ENCODE measurements around the gene PHRF1. TPM values are rescaled to one million over a fixed set of nuclear protein-coding genes. Genes with fewer than 3 reads are reported as not detected.

Gene PHRF1
- total and polyA plus RNA-seq, 9 of the 15 experiments (the other 6 are each of a cell fraction or from before 2014, with no cell fraction given): 0.07 to 37.2 (median 7.7) TPM

DNA sequence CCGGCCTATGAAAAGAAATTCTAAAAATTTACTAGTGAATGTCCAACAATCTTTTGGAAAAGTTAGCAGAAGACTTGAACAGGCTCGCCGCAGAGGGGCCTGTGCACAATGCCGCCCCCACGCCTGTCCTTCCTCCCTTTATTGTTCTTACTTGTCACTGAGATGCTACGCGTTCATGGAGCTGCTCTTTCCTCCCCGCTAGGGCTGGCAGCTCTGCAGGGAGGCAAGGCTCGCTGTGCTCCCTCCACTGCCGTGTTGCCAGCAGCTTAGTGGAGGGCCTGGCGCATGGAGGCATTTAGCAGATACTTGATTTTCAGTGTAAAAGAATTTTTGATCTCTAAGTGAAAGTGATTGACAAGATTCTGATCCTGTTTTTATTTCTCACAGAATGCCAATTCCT is 14.7 kb downstream of the PHRF1 start:
- 85% methylated on average over 11 of the region's 11 CpGs for WGBS (ENCODE audit: insufficient coverage, low coverage, missing lambda C conversion rate)
- POLR2A ChIA-PET: interaction anchor here (1.1 to 1.2 kb wide), 2 partner anchors 10 to 13 kb away, joined by 4 to 6 read pairs; no protein-coding TSS in a partner anchor

DNA sequence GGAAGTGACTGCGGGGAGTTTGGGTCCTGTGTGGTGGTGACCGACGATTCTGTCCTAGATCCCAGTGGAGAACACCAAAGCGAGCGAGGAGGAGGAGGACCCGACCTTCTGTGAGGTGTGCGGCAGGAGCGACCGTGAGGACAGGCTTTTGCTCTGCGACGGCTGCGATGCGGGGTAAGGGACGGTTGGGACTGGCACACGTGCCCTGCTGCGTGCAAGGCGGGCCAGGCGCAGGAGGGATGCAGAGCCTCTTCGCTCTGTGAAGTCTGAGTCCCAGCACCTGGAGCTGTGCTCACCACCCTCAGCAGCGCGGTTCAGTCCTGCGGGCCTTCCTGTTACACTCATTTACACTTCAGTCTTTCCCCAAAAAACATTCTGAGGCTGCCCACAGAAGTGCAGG is 16.2 kb downstream of the PHRF1 start:
- Histone ChIP-seq H3K9me1 (ENCODE audit: control insufficient read depth, insufficient read depth, low read length) (no peaks in the 10 kb centered on the region), H3K79me2 (ENCODE audit: control insufficient read depth, insufficient read depth, low read length) (peaks cover 20% of the 10 kb centered on the region), H3K27me3 (ENCODE audit: control insufficient read depth in 2 of 2, insufficient read depth in 2 of 2, low read length in 2 of 2) (no peaks in the 10 kb centered on the region), H3K27ac (ENCODE audit: extremely low read depth, low read depth, low read length) (no peak overlapping the region), H3K36me3 (ENCODE audit: control insufficient read depth, insufficient read depth, low read length) (peaks cover 96% of the 10 kb centered on the region), H4K20me1 (replicated peaks; ENCODE audit: control insufficient read depth, insufficient read depth, low read length) (no peaks in the 10 kb centered on the region; the same call in 1 of the 2 replicates), H3K4me2 (ENCODE audit: insufficient read depth, low read length) (no peak overlapping the region), H3K4me1 (replicated peaks in 1 of 2; ENCODE audit: control insufficient read depth in 2 of 2, insufficient read depth in 2 of 2, low read length in 2 of 2) (peaks cover 3 to 25% of the 10 kb centered on the region in 2 experiments; a peak in 4 of 5 replicates), H2AFZ (ENCODE audit: low read depth, low read length) (no peak overlapping the region), H3K9ac (ENCODE audit: insufficient read depth in 1 of 2, low read depth in 2 of 2, low read length in 2 of 2) (peak overlapping the region in 1 of 2 experiments; percentile 4; a peak in 1 of 4 replicates), H3K9me3 (replicated peaks; ENCODE audit: control insufficient read depth, insufficient read depth, low read depth, low read length) (no peaks in the 10 kb centered on the region), H3K4me3 (no peak overlapping the region)
- POLR2A ChIA-PET: interaction anchor here (1.0 kb wide), 1 partner anchor 22 kb away, joined by 3 read pairs; no protein-coding TSS in a partner anchor
- CTCF ChIA-PET (ENCODE audit: low intra/inter-chr PET ratio): no interaction called here
- DNase-seq (ENCODE audit: extremely low read depth in 1 of 4, low spot score in 3 of 4) (no peak), ATAC-seq (no peak), FAIRE-seq (no peak)
- intact Hi-C loops (cut with micrococcal nuclease): no loop called here
- WGBS (ENCODE audit: insufficient coverage, low coverage, missing lambda C conversion rate): 97% methylated on average over 21 of the region's 22 CpGs
- in situ Hi-C loops (cut with MboI): no loop called here
- no TSS peak for BruUV-seq (replicated peaks)
- TF ChIP-seq MAFK (IDR thresholded peaks at IDR 0.05; ENCODE audit: low read length): no peak
- no peak for TF ChIP-seq ZNF668 (CRISPR knock-in tag; IDR thresholded peaks at IDR 0.05)
- TF ChIP-seq, protein P1, sequence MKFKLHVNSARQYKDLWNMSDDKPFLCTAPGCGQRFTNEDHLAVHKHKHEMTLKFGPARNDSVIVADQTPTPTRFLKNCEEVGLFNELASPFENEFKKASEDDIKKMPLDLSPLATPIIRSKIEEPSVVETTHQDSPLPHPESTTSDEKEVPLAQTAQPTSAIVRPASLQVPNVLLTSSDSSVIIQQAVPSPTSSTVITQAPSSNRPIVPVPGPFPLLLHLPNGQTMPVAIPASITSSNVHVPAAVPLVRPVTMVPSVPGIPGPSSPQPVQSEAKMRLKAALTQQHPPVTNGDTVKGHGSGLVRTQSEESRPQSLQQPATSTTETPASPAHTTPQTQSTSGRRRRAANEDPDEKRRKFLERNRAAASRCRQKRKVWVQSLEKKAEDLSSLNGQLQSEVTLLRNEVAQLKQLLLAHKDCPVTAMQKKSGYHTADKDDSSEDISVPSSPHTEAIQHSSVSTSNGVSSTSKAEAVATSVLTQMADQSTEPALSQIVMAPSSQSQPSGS (CRISPR knock-in tag; IDR thresholded peaks at IDR 0.05): no peak
- TF ChIP-seq XRCC3 (IDR thresholded peaks at IDR 0.05): no peak
- no peak for TF ChIP-seq ZEB2 (IDR thresholded peaks at IDR 0.05)
- TF ChIP-seq RFX1 (IDR thresholded peaks at IDR 0.05): no peak
- no peak for TF ChIP-seq NFRKB (IDR thresholded peaks at IDR 0.05; ENCODE audit: low read depth)
- no peak for TF ChIP-seq SMAD3 (CRISPR knock-in tag; conservative IDR thresholded peaks at IDR 0.05)
- no peak for TF ChIP-seq ZNF263 (CRISPR knock-in tag; IDR thresholded peaks at IDR 0.05; ENCODE audit: borderline replicate concordance)
- TF ChIP-seq NEUROD1 (IDR thresholded peaks at IDR 0.05; ENCODE audit: borderline replicate concordance, low read depth, low read length, partially characterized antibody): no peak
- no peak for TF ChIP-seq FOXK2 (conservative IDR thresholded peaks at IDR 0.05 in 1 of 2, IDR thresholded peaks at IDR 0.05 in 1 of 2; ENCODE audit: low read depth in 2 of 2)
- no peak for TF ChIP-seq RBM39 (optimal IDR thresholded peaks at IDR 0.05; ENCODE audit: low read depth, low read length)
- no peak for TF ChIP-seq PYGO2 (tag; IDR thresholded peaks at IDR 0.05)
- TF ChIP-seq JUND (IDR thresholded peaks at IDR 0.05; ENCODE audit: borderline replicate concordance, low read depth, low read length): no peak
- no peak for TF ChIP-seq JUND (tag; IDR thresholded peaks at IDR 0.05; ENCODE audit: borderline replicate concordance, low read depth, low read length)
- no peak for TF ChIP-seq CSDE1 (IDR thresholded peaks at IDR 0.05)

More for the DNA sequence above, 14.7 kb downstream of the PHRF1 start:
- no peak overlapping the region for H2AFZ ChIP-seq (ENCODE audit: low read depth, low read length)
- no peak overlapping the region for H3K27ac ChIP-seq (ENCODE audit: extremely low read depth, low read depth, low read length)
- TF ChIP-seq TAF1 (IDR thresholded peaks at IDR 0.05; ENCODE audit: control insufficient read depth, extremely low read depth, insufficient read depth, low read length, severe bottlenecking) (no peak), POLR2G (IDR thresholded peaks at IDR 0.05; ENCODE audit: low read depth, low read length) (0 out of 2 replicates have a peak, but pooled peaks have one; percentile 20)
- H3K36me3 ChIP-seq (ENCODE audit: control insufficient read depth, insufficient read depth, low read length): peaks cover 97% of the 10 kb centered on the region
- H3K79me2 ChIP-seq (ENCODE audit: control insufficient read depth, insufficient read depth, low read length): peaks cover 23% of the 10 kb centered on the region
- no peak overlapping the region for H3K9ac ChIP-seq (ENCODE audit: insufficient read depth in 1 of 2, low read depth in 2 of 2, low read length in 2 of 2)
- H3K4me2 ChIP-seq (ENCODE audit: insufficient read depth, low read length): no peak overlapping the region
- no peaks in the 10 kb centered on the region for H3K9me1 ChIP-seq (ENCODE audit: control insufficient read depth, insufficient read depth, low read length)
- peaks cover 3 to 30% of the 10 kb centered on the region in 2 experiments; a peak in 4 of 5 replicates for H3K4me1 ChIP-seq (replicated peaks in 1 of 2; ENCODE audit: control insufficient read depth in 2 of 2, insufficient read depth in 2 of 2, low read length in 2 of 2)
- no peak for FAIRE-seq
- DNase-seq (ENCODE audit: extremely low read depth in 1 of 4, low spot score in 3 of 4): no peak
- no TSS peak for BruUV-seq (replicated peaks)
- H4K20me1 ChIP-seq (replicated peaks; ENCODE audit: control insufficient read depth, insufficient read depth, low read length): no peaks in the 10 kb centered on the region; the same call in 1 of the 2 replicates
- CTCF ChIA-PET (ENCODE audit: low intra/inter-chr PET ratio): no interaction called here
- no peaks in the 10 kb centered on the region for H3K9me3 ChIP-seq (replicated peaks; ENCODE audit: control insufficient read depth, insufficient read depth, low read depth, low read length)
- ATAC-seq: no peak
- intact Hi-C loops (cut with micrococcal nuclease) (no loop called here), in situ Hi-C loops (cut with MboI) (no loop called here)
- no peaks in the 10 kb centered on the region for H3K27me3 ChIP-seq (ENCODE audit: control insufficient read depth in 2 of 2, insufficient read depth in 2 of 2, low read length in 2 of 2)
- H3K4me3 ChIP-seq: no peak overlapping the region

Data from K562 (cell line).